Stimulated activated CD4-positive, alpha-beta T cell treated with anti-CD3 and anti-CD28 coated beads, Interleukin-12 subunit alpha, Interleukin-12 subunit beta, amount 100 ng/mL, for 48 hours (primary cell): Measurements from ENCODE around the gene OSM.

Experiments
- DNase-seq, 3 donors: peaks; one replicate each; pipeline ENCODE4 v3.0.0-alpha.2; 2020; ENCODE audit warnings: low read depth in 2 of 3, low spot score in 1 of 3

The OSM gene

DNA sequence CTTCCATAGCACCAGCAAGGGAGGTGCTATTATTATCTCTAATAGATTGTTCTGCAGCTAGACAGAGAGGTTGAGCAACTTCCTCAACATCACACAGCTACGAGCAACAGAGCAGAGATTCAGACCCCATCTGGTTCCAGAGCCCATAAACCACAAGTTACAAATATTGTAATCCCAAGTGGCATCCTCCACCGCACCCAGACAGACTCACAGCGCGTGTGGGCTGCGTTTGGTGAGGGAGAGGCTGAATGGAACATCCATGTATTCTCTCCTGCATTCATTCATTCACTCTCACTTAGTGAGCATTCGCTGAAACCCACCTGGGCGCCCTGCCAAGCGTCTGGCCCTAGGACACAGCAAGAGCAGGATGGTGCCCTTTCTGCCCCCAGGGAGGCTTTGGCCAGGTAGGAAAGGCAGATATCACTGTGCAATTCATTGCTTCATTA, 53.6 kb downstream of the OSM start:
- no peak for DNase-seq
